ENCODE results near the gene MTMR12.

DNA sequence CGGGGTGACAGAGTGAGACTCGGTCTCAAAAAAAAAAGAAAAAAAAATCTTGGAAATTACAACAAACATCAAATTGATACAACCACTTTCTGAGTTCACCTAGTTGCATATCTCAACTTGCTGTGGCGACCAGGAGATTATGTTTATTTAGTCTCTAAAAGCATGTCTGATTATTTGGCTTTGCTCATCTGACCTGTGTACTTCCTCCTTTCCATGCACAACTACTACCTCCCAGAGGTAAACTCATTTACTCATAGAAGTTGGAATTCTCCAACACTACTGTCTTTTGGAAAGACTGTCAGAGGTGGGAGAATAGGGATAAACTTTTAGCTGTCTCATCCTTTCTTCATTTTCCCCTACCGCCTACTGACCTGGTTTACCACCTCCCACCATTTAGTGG is 42.6 kb downstream of the MTMR12 start:
- TF ChIP-seq EZH2 (IDR thresholded peaks at IDR 0.05), result no peak
- TF ChIP-seq POLR2AphosphoS5 (IDR thresholded peaks at IDR 0.05; ENCODE audit: borderline replicate concordance, low read depth, low read length), result no peak

Measured in SK-N-MC (cell line).